ENCODE data around the gene CEBPA. TPM values are rescaled to one million over a fixed set of nuclear protein-coding genes. Genes with fewer than 3 reads are reported as not detected.

The CEBPA gene
- total and polyA plus RNA-seq, 10 of the 15 experiments (the other 5 are each of a cell fraction or from before 2014, with no cell fraction given): 0.04 to 0.36 (median 0.13) TPM; not detected in 4

GRCh38 chr19:33309826-33310225, 7.5 kb upstream of the CEBPA start:
- ChIA-PET CTCF (no interaction called here), RAD21 (ENCODE audit: unreplicated experiment) (no interaction called here), SMC1A (ENCODE audit: uncharacterized antibody, unreplicated experiment) (no interaction called here), POLR2A (no interaction called here)
- FAIRE-seq: no peak
- no peak for DNase-seq (ENCODE audit: low read depth, low spot score)
- no peaks in the 10 kb centered on the region; the same call in 2 of the 3 replicates for H3K9me3 ChIP-seq (replicated peaks; ENCODE audit: control insufficient read depth, insufficient read depth, low read length)
- no peak overlapping the region for H3K9ac ChIP-seq (ENCODE audit: control insufficient read depth, insufficient read depth, low read length)
- no peaks in the 10 kb centered on the region for H3K79me2 ChIP-seq (ENCODE audit: control insufficient read depth, insufficient read depth, low read length)
- H3K27ac ChIP-seq (ENCODE audit: control insufficient read depth, insufficient read depth): no peak overlapping the region
- H4K20me1 ChIP-seq (ENCODE audit: control insufficient read depth, insufficient read depth): no peaks in the 10 kb centered on the region
- intact Hi-C loops (cut with micrococcal nuclease; ENCODE audit: unreplicated experiment): no loop called here
- no TSS peak for BruUV-seq (replicated peaks)
- H3K4me1 ChIP-seq (ENCODE audit: control insufficient read depth, insufficient read depth, low read length): no peaks in the 10 kb centered on the region
- no peak overlapping the region for H3K4me3 ChIP-seq
- H3K36me3 ChIP-seq (ENCODE audit: control insufficient read depth in 2 of 2, insufficient read depth in 2 of 2, low read length in 1 of 2): no peaks in the 10 kb centered on the region
- WGBS (ENCODE audit: insufficient coverage, insufficient replicate concordance, low lambda C conversion rate, missing lambda C conversion rate): 53% methylated on average over 7 of the region's 10 CpGs
- no peaks in the 10 kb centered on the region; a peak in 1 of 4 replicates for H3K27me3 ChIP-seq (replicated peaks in 1 of 2; ENCODE audit: control insufficient read depth in 2 of 2, insufficient read depth in 2 of 2, low read length in 1 of 2)
- H3K4me2 ChIP-seq (ENCODE audit: control insufficient read depth, insufficient read depth): no peak overlapping the region
- no peak for ATAC-seq
- no peak for TF ChIP-seq KLF5 (IDR thresholded peaks at IDR 0.05; ENCODE audit: partially characterized antibody)
- TF ChIP-seq MAX (IDR thresholded peaks at IDR 0.05; ENCODE audit: low read depth, low read length): no peak
- no peak for TF ChIP-seq EGR1 (IDR thresholded peaks at IDR 0.05; ENCODE audit: borderline replicate concordance in 1 of 2, low read depth in 2 of 2, low read length in 2 of 2)
- no peak for TF ChIP-seq TAF1 (IDR thresholded peaks at IDR 0.05; ENCODE audit: borderline replicate concordance, low read depth, low read length)
- TF ChIP-seq SMARCA5 (IDR thresholded peaks at IDR 0.05): no peak
- TF ChIP-seq BMI1 (IDR thresholded peaks at IDR 0.05; ENCODE audit: borderline replicate concordance): no peak
- in situ Hi-C loops (cut with MboI): no loop called here
- H2AFZ ChIP-seq (ENCODE audit: control insufficient read depth, low read depth, low read length): no peak overlapping the region

Data from GM12878 (cell line).